H9 (cell line): ENCODE results near the gene TACC2. TPM values are rescaled to one million over a fixed set of nuclear protein-coding genes. Genes with fewer than 3 reads are reported as not detected.

ENCODE experiments used
- DNase-seq: peaks from one replicate; pipeline ENCODE4 v3.0.0-alpha.2; 2017
- H2AFZ ChIP-seq: one replicate; pipeline ENCODE4 v1.6.1; 2013; ENCODE audit warnings: mild to moderate bottlenecking, low read length, control low read depth, moderate library complexity
- H2AK5ac ChIP-seq: 2 replicates; pipeline ENCODE4 v1.6.1; 2013; ENCODE audit warnings: low read length, control low read depth, mixed read lengths; ENCODE audit not compliant: insufficient read length
- H2BK120ac ChIP-seq: one replicate; pipeline ENCODE4 v1.6.1; 2013; ENCODE audit warnings: low read depth, mild to moderate bottlenecking, low read length, control low read depth, inconsistent platforms; ENCODE audit not compliant: poor library complexity, severe bottlenecking
- H2BK12ac ChIP-seq: 2 replicates; pipeline ENCODE4 v1.6.1; 2013; ENCODE audit warnings: low read length, control low read depth, mixed read lengths, low read depth; ENCODE audit not compliant: insufficient read length
- H2BK15ac ChIP-seq: 2 replicates; pipeline ENCODE4 v1.6.1; 2013; ENCODE audit warnings: low read depth, low read length, control low read depth
- H2BK20ac ChIP-seq: one replicate; pipeline ENCODE4 v1.6.1; 2013; ENCODE audit warnings: low read depth, mild to moderate bottlenecking, low read length, control low read depth, inconsistent platforms; ENCODE audit not compliant: poor library complexity, severe bottlenecking
- H2BK5ac ChIP-seq: 2 replicates; pipeline ENCODE4 v1.6.1; 2013; ENCODE audit warnings: low read length, control low read depth, mixed read lengths; ENCODE audit not compliant: insufficient read length
- H3K14ac ChIP-seq: 2 replicates; pipeline ENCODE4 v1.6.1; 2013; ENCODE audit warnings: low read length, control low read depth; ENCODE audit not compliant: insufficient read depth
- H3K18ac ChIP-seq: 2 replicates; pipeline ENCODE4 v1.6.1; 2013; ENCODE audit warnings: low read depth, mild to moderate bottlenecking, mixed read lengths, low read length, control low read depth; ENCODE audit not compliant: insufficient read length
- H3K23ac ChIP-seq: 2 replicates; pipeline ENCODE4 v1.6.1; 2013; ENCODE audit warnings: low read length, control low read depth, mixed read lengths, low read depth; ENCODE audit not compliant: insufficient read length
- H3K23me2 ChIP-seq: 2 replicates; pipeline ENCODE4 v1.6.1; 2013; ENCODE audit warnings: low read depth, mild to moderate bottlenecking, mixed read lengths, low read length, control low read depth; ENCODE audit not compliant: insufficient read length, poor library complexity, severe bottlenecking
- H3K27ac ChIP-seq: 2 replicates; pipeline ENCODE4 v1.5.1; 2013; ENCODE audit warnings: low read length, control low read depth, mixed read lengths, low read depth; ENCODE audit not compliant: insufficient read length
- H3K27me3 ChIP-seq: 2 replicates; pipeline ENCODE4 v1.6.1; 2013; ENCODE audit warnings: low read length, control low read depth, inconsistent platforms; ENCODE audit not compliant: insufficient read depth
- H3K4ac ChIP-seq: 2 replicates; pipeline ENCODE4 v1.6.1; 2013; ENCODE audit warnings: low read depth, mild to moderate bottlenecking, control low read depth, inconsistent platforms, low read length, moderate library complexity
- H3K4me1 ChIP-seq: 2 replicates; pipeline ENCODE4 v1.6.1; 2013; ENCODE audit warnings: low read length, control low read depth, inconsistent platforms; ENCODE audit not compliant: insufficient read depth
- H3K4me2 ChIP-seq: 2 replicates; pipeline ENCODE4 v1.6.1; 2013; ENCODE audit warnings: low read length, control low read depth, mixed read lengths; ENCODE audit not compliant: insufficient read length, insufficient read depth
- H3K56ac ChIP-seq: 2 replicates; pipeline ENCODE4 v1.6.1; 2013; ENCODE audit warnings: low read depth, mild to moderate bottlenecking, mixed read lengths, low read length, control low read depth; ENCODE audit not compliant: insufficient read length
- H3K79me1 ChIP-seq: 2 replicates; pipeline ENCODE4 v1.6.1; 2013; ENCODE audit warnings: low read depth, mild to moderate bottlenecking, moderate library complexity, low read length, control low read depth, inconsistent platforms; ENCODE audit not compliant: insufficient read depth, poor library complexity, severe bottlenecking
- H3K79me2 ChIP-seq: 2 replicates; pipeline ENCODE4 v1.6.1; 2013; ENCODE audit warnings: low read length, control low read depth, inconsistent platforms; ENCODE audit not compliant: insufficient read depth
- H3K9ac ChIP-seq: 2 replicates; pipeline ENCODE4 v1.6.1; 2013; ENCODE audit warnings: low read length, control low read depth, mixed read lengths; ENCODE audit not compliant: insufficient read length; ENCODE audit errors: extremely low read depth
- H3K9me3 ChIP-seq: one replicate; pipeline ENCODE4 v1.6.1; 2013; ENCODE audit warnings: low read depth, low read length, inconsistent platforms; ENCODE audit not compliant: control insufficient read depth
- H3T11ph ChIP-seq: one replicate; pipeline ENCODE4 v1.6.1; 2013; ENCODE audit warnings: mild to moderate bottlenecking, low read length, control low read depth, inconsistent platforms
- H4K20me1 ChIP-seq: one replicate; pipeline ENCODE4 v1.6.1; 2013; ENCODE audit not compliant: control insufficient read depth, insufficient read length, insufficient read depth
- H4K5ac ChIP-seq: 2 replicates; pipeline ENCODE4 v1.6.1; 2013; ENCODE audit warnings: low read depth, mild to moderate bottlenecking, mixed read lengths, low read length, control low read depth; ENCODE audit not compliant: insufficient read length
- H4K8ac ChIP-seq: replicated peaks from 2 replicates; pipeline ENCODE4 v1.6.1; 2013; ENCODE audit warnings: low read length, control low read depth, mixed read lengths, low read depth; ENCODE audit not compliant: insufficient read length
- H4K91ac ChIP-seq: 2 replicates; pipeline ENCODE4 v1.6.1; 2013; ENCODE audit warnings: low read depth, mild to moderate bottlenecking, moderate library complexity, mixed read lengths, low read length, control low read depth; ENCODE audit not compliant: insufficient read length
- H3K27ac Mint-ChIP-seq, 3 experiments: 2 replicates in 2 of 3; 3 replicates in 1 of 3; pipeline ENCODE4 v1.8.0; 2020 to 2021; ENCODE audit warnings: mixed read lengths in 3 of 3, mild to moderate bottlenecking in 1 of 3, moderate library complexity in 1 of 3
- H3K27me3 Mint-ChIP-seq: 2 replicates; pipeline ENCODE4 v1.8.0; 2021; ENCODE audit warnings: low read depth, mild to moderate bottlenecking, moderate library complexity, mixed read lengths
- H3K36me3 Mint-ChIP-seq, 3 experiments: 2 replicates in 2 of 3; 3 replicates in 1 of 3; pipeline ENCODE4 v1.8.0; 2020 to 2021; ENCODE audit warnings: low read depth in 3 of 3, mixed read lengths in 3 of 3; ENCODE audit not compliant: insufficient read depth in 1 of 3
- H3K4me1 Mint-ChIP-seq, 2 experiments: 2 replicates each; pipeline ENCODE4 v1.8.0; 2020; ENCODE audit warnings: mixed read lengths in 2 of 2
- H3K4me3 Mint-ChIP-seq, 2 experiments: 2 replicates in 1 of 2; 3 replicates in 1 of 2; pipeline ENCODE4 v1.8.0; 2020 to 2021; ENCODE audit warnings: mild to moderate bottlenecking in 2 of 2, mixed read lengths in 2 of 2, moderate library complexity in 1 of 2
- H3K9me3 Mint-ChIP-seq, 2 experiments: 2 replicates in 1 of 2; 3 replicates in 1 of 2; pipeline ENCODE4 v1.8.0; 2020; ENCODE audit warnings: mild to moderate bottlenecking in 2 of 2, mixed read lengths in 2 of 2, moderate library complexity in 1 of 2
- CTCF ChIP-seq: fragments of 200-600 bp; sonication (generic); conservative IDR thresholded peaks from 3 replicates; pipeline ENCODE4 v1.8.0; 2021; ENCODE audit warnings: antibody characterized with exemption, mild to moderate bottlenecking
- WGBS: extraction: QIAGEN DNeasy Blood & Tissue Kit; methylation state at CpG from one replicate; pipeline ENCODE4 v1.1.7; 2013; ENCODE audit warnings: missing lambda C conversion rate, low lambda C conversion rate, mixed read lengths; ENCODE audit not compliant: insufficient read length; ENCODE audit errors: extremely low coverage; 5-methylcytosine and 5-hydroxymethylcytosine counted together
- total RNA-seq: library from RNA; stranded (reverse); gene quantifications from 2 replicates; pipeline ENCODE4 v1.2.1, GENCODE V29; 2021

Gene TACC2
- total RNA-seq, 1 experiment from 2014 or later = 58.1 TPM

GRCh38 chr10:122138831-122139625, 150.1 kb downstream of the TACC2 start:
- Histone ChIP-seq H3K18ac (no peak overlapping the region), H3K23me2 (no peaks in the 10 kb centered on the region), H3K56ac (no peak overlapping the region), H2AFZ (no peak overlapping the region), H3K27me3 (no peaks in the 10 kb centered on the region), H2BK120ac (no peak overlapping the region), H3K9ac (no peak overlapping the region), H4K5ac (no peak overlapping the region), H4K20me1 (no peaks in the 10 kb centered on the region), H3K4ac (no peak overlapping the region), H3K4me1 (peaks cover 3% of the 10 kb centered on the region; the same call in 1 of the 2 replicates), H3K14ac (no peak overlapping the region), H3K23ac (no peak overlapping the region), H2AK5ac (no peak overlapping the region), H2BK15ac (no peak overlapping the region), H3K79me1 (no peaks in the 10 kb centered on the region), H2BK5ac (no peak overlapping the region), H3T11ph (no peak overlapping the region), H2BK20ac (no peak overlapping the region), H4K91ac (no peak overlapping the region), H3K9me3 (no peaks in the 10 kb centered on the region), H3K79me2 (no peaks in the 10 kb centered on the region), H3K4me2 (no peak overlapping the region), H4K8ac (no peak overlapping the region), H3K27ac (no peak overlapping the region), H2BK12ac (no peak overlapping the region)
- H3K27ac Mint-ChIP-seq = peak overlapping the region in 1 of 3 experiments; percentile 9; a peak in 3 of 7 replicates
- TF ChIP-seq CTCF = no peak
- H3K9me3 Mint-ChIP-seq = no peaks in the 10 kb centered on the region
- no peak overlapping the region for H3K4me3 Mint-ChIP-seq
- H3K27me3 Mint-ChIP-seq = no peaks in the 10 kb centered on the region
- DNase-seq = no peak
- peaks cover 19% of the 10 kb centered on the region in 2 experiments for H3K4me1 Mint-ChIP-seq
- no CpG with 5 or more reads among the region's 16 CpGs for WGBS
- peaks cover 2 to 14% (median 10%) of the 10 kb centered on the region in 3 experiments; a peak in 5 of 7 replicates for H3K36me3 Mint-ChIP-seq
